NCI-H187 (cell line): ENCODE measurements around the gene IFNB1.

Source experiments
- DNase-seq, 2 experiments: peaks; one replicate each; lab custom pipeline; 2025; lab: John Stamatoyannopoulos, UW

The IFNB1 gene

DNA sequence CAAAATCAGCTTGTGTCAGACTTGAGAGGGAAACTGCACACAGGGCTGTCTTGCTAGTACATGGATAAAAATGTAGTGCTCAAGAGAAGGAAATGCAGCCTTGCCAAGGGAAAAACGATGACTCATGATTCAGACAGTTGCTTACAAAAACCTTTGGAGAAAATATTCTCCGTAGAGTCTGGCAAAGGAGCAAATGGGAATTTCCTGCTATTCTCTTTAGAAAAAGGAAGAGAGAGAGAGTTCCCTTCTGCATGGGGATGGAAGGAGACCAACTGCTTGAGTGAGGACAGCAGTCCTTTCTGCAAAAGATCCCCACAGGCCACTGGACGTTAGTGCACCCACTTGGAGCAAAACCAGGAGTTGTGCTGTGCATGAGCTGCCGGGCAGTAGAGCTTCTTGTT, 7.6 kb downstream of the IFNB1 start:
- DNase-seq: no peak

GRCh38 chr9:21060919-21061561, 16.7 kb downstream of the IFNB1 start:
- no peak for DNase-seq

DNA sequence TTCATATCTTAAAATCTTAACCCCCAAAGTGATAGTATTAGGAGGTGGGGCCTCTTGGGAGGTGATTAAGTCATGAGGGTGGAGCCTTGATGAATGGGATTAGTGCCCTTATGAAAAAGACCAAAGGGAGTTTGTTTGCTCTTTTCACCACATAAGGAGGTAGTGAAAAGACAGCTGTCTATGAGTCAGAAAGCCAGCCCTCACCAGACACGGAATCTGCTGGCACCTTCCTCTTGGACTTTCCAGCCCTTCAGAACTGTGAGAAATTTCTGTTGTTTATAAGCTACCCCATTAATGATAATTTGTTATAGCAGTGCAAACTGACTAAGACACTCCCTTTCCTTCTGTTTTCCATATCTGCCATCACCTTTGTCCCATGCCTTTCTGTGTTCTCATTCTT, 20.8 kb downstream of the IFNB1 start:
- DNase-seq: no peak

- no peak for DNase-seq
Observed at GRCh38 chr9:21053851-21054250, 23.9 kb downstream of the IFNB1 start.

DNA sequence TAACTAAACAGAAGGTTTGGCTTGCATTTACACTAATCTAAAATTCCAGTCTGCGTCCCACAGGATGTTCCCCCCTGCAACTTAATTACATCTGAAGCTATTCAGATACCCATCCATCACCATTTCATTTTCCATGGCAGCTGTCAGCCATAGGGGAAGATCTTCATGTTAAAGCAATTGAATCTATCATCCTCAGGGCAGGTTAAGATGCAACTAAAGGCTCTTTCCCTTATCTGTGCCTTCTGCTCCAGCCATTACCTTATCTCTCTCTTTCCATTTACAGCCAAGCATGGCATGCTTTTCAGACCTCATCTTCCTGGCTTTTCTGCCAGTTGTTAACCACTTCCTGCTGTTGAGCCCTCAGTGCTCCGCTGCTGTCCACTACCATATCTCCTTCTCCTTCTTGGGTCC, 30.5 kb downstream of the IFNB1 start:
- no peak for DNase-seq

- DNase-seq: no peak
Observed at GRCh38 chr9:21043841-21044240, 33.9 kb downstream of the IFNB1 start.

GRCh38 chr9:21042466-21042865, 35.3 kb downstream of the IFNB1 start:
- DNase-seq: no peak

- no peak for DNase-seq
Observed at GRCh38 chr9:21039302-21039701, 38.4 kb downstream of the IFNB1 start.

DNA sequence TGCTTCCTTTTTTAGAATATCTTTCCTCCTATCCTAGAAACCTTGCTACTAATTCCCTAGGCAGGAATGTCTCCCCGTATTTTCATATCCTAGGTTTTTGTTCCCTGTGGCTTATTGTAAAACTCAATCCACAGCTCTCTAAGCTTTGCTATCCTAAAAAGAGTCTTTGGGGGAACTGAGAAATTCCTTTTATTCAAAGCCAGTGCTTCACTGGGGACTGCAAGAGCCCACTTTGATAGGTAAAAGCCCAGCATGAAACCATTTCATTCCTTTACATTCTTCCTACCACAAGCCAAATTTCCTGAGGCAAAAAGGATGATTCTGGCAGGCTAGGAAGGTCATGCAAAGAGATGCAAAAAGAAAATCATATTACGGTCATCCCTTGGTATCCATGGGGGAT, 40.5 kb downstream of the IFNB1 start:
- DNase-seq: no peak

DNA sequence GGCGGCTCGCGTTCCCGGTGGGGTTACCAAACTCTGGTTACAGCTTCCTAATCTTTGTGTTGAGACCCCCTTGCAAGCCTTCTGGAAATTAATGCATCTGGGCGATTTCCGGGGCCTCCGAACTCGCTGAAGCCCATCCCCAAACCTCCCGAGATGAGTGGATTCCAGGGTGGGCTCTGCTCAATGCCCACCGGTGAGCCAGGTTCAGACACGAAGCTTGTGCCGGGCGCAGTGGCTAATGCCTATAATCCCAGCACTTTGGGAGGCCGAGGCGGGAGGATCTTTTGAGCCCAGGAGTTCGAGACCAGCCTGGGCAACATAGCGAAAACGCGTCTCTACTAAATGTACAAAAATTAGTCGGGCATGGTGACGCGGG, 45.9 kb downstream of the IFNB1 start:
- DNase-seq: no peak

- DNase-seq: no peak
Observed at GRCh38 chr9:21031091-21031807, 46.5 kb downstream of the IFNB1 start, which contains the start of gene HACD4. TSS of gene HACD4 (minus strand) at chr9:21031640. CDS start at chr9:21031590, 50 bp downstream.

DNA sequence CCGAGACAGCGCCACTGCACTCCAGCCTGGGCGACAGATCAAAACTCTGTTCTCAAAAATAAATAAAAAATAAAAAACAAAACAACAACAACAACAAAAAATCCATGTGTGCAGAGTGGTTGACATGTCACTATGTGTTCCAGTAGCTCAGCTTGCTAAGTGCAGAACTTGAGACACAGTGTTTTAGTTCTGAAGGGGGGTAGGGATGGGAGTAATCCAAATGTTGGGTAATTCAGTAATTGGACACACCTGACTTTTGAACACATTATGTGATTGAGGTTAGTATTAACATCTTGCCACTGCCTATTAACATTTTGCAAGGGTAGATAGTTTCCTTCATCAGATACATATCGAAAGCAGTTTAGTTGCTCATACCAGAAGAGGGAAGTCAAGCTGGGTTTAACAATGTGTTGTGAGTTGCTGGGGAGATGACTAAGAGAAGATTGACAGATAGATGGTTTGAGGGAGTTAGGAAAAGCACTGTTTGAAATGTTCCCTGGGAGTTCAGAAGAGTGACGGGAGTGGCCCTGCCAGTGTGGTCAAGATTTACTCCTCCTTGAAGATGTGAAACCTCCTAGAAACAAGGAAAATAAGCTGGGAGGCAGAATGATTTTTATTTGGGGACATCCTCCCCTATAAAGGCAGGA, 47.2 kb downstream of the IFNB1 start:
- DNase-seq: no peak

GRCh38 chr9:21029661-21030060, 48.1 kb downstream of the IFNB1 start:
- DNase-seq: no peak

GRCh38 chr9:21028466-21028865, 49.3 kb downstream of the IFNB1 start:
- DNase-seq: no peak

DNA sequence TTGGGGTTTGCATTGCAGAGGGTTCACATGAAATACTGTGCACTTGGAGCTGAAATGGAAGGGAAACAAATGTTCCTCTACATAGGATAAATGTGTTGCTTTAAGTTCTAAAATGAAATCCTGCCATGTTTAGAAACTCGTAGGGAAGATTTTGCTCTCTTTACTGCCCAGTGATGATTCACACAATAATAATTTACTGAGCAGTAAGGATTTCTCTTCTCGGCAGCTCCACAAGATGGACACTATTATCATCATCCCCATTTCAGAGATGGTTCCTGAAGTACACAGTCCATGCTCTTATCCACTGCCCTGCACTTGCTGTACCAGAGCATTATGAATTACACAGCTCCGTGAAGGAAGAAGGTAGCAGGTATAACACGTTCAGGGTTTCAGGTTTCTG, 50.4 kb downstream of the IFNB1 start:
- no peak for DNase-seq
